ENCODE data around the gene LRRFIP2.

Gene LRRFIP2

GRCh38 chr3:37071921-37072320, 102.5 kb downstream of the LRRFIP2 start:
- H3K14ac ChIP-seq (ENCODE audit: low read length), result no peak overlapping the region
- H3K9me3 ChIP-seq (replicated peaks in 1 of 2; ENCODE audit: control insufficient read depth in 2 of 2, insufficient read depth in 1 of 2, low read depth in 1 of 2, low read length in 2 of 2), result no peaks in the 10 kb centered on the region
- H3K36me3 ChIP-seq (replicated peaks in 1 of 2; ENCODE audit: control insufficient read depth in 2 of 2, insufficient read depth in 2 of 2, low read length in 2 of 2), result peaks cover 0 to 56% of the 10 kb centered on the region in 2 donors
- no CpG with 5 or more reads among the region's 3 CpGs for WGBS, 2 donors (ENCODE audit: extremely low coverage in 2 of 2, insufficient read length in 2 of 2, insufficient replicate concordance in 1 of 2)
- no peak overlapping the region for H2AFZ ChIP-seq (ENCODE audit: low read length)
- no peak overlapping the region for H3K23ac ChIP-seq (ENCODE audit: low read depth, low read length, poor library complexity)
- H4K91ac ChIP-seq (ENCODE audit: low read depth, low read length, poor library complexity), result no peak overlapping the region
- H2BK12ac ChIP-seq (ENCODE audit: low read length), result no peak overlapping the region
- no peak overlapping the region for H2AK5ac ChIP-seq (ENCODE audit: low read depth, low read length)
- no peak overlapping the region for H3K4me2 ChIP-seq (ENCODE audit: insufficient read depth, low read length, poor library complexity, severe bottlenecking)
- no peak overlapping the region for H3K18ac ChIP-seq (ENCODE audit: low read length)
- H3K27ac ChIP-seq (replicated peaks; ENCODE audit: low read length), result no peak overlapping the region
- H2BK120ac ChIP-seq (ENCODE audit: low read depth, low read length), result no peak overlapping the region
- H4K8ac ChIP-seq (ENCODE audit: low read depth, low read length), result no peak overlapping the region
- H3K4ac ChIP-seq (ENCODE audit: low read length), result no peak overlapping the region
- H2BK15ac ChIP-seq (ENCODE audit: low read length), result no peak overlapping the region
- no peak overlapping the region for H3K9ac ChIP-seq (ENCODE audit: low read depth, low read length, poor library complexity)
- DNase-seq (ENCODE audit: low spot score), result no peak
- no peaks in the 10 kb centered on the region for H3K4me1 ChIP-seq (ENCODE audit: control insufficient read depth in 2 of 2, insufficient read depth in 1 of 2, low read depth in 1 of 2, low read length in 2 of 2)
- no peaks in the 10 kb centered on the region for H3K27me3 ChIP-seq (ENCODE audit: control insufficient read depth in 3 of 3, insufficient read depth in 3 of 3, low read depth in 1 of 3, low read length in 3 of 3)
- no peak overlapping the region for H3K4me3 ChIP-seq (ENCODE audit: low read length in 2 of 2)
- H3K79me1 ChIP-seq (ENCODE audit: low read depth, low read length), result no peaks in the 10 kb centered on the region
- no peak overlapping the region for H2BK5ac ChIP-seq (ENCODE audit: low read length)

- Histone ChIP-seq H2AK5ac (ENCODE audit: low read depth, low read length) (no peak overlapping the region), H3K23ac (ENCODE audit: low read depth, low read length, poor library complexity) (no peak overlapping the region), H2BK5ac (ENCODE audit: low read length) (no peak overlapping the region), H3K4me1 (ENCODE audit: control insufficient read depth in 2 of 2, insufficient read depth in 1 of 2, low read depth in 1 of 2, low read length in 2 of 2) (no peaks in the 10 kb centered on the region), H3K79me1 (ENCODE audit: low read depth, low read length) (no peaks in the 10 kb centered on the region), H3K14ac (ENCODE audit: low read length) (no peak overlapping the region), H2BK12ac (ENCODE audit: low read length) (no peak overlapping the region), H2BK15ac (ENCODE audit: low read length) (no peak overlapping the region), H3K4me2 (ENCODE audit: insufficient read depth, low read length, poor library complexity, severe bottlenecking) (no peak overlapping the region), H3K36me3 (replicated peaks in 1 of 2; ENCODE audit: control insufficient read depth in 2 of 2, insufficient read depth in 2 of 2, low read length in 2 of 2) (peaks cover 2 to 56% of the 10 kb centered on the region in 2 donors), H4K91ac (ENCODE audit: low read depth, low read length, poor library complexity) (no peak overlapping the region), H3K4ac (ENCODE audit: low read length) (no peak overlapping the region), H3K4me3 (ENCODE audit: low read length in 2 of 2) (no peak overlapping the region), H2AFZ (ENCODE audit: low read length) (no peak overlapping the region), H3K27ac (replicated peaks; ENCODE audit: low read length) (no peak overlapping the region), H2BK120ac (ENCODE audit: low read depth, low read length) (no peak overlapping the region), H3K9ac (ENCODE audit: low read depth, low read length, poor library complexity) (no peak overlapping the region), H4K8ac (ENCODE audit: low read depth, low read length) (no peak overlapping the region), H3K9me3 (replicated peaks in 1 of 2; ENCODE audit: control insufficient read depth in 2 of 2, insufficient read depth in 1 of 2, low read depth in 1 of 2, low read length in 2 of 2) (no peaks in the 10 kb centered on the region), H3K27me3 (ENCODE audit: control insufficient read depth in 3 of 3, insufficient read depth in 3 of 3, low read depth in 1 of 3, low read length in 3 of 3) (no peaks in the 10 kb centered on the region), H3K18ac (ENCODE audit: low read length) (no peak overlapping the region)
- WGBS, 2 donors (ENCODE audit: extremely low coverage in 2 of 2, insufficient read length in 2 of 2, insufficient replicate concordance in 1 of 2), result no CpG with 5 or more reads among the region's 1 CpG
- no peak for DNase-seq (ENCODE audit: low spot score)
Observed at GRCh38 chr3:37068031-37068430, 106.4 kb downstream of the LRRFIP2 start.

- Histone ChIP-seq H2AFZ (ENCODE audit: low read length) (no peak overlapping the region), H2BK120ac (ENCODE audit: low read depth, low read length) (no peak overlapping the region), H3K36me3 (replicated peaks in 1 of 2; ENCODE audit: control insufficient read depth in 2 of 2, insufficient read depth in 2 of 2, low read length in 2 of 2) (peaks cover 2 to 57% of the 10 kb centered on the region in 2 donors), H3K4me3 (ENCODE audit: low read length in 2 of 2) (no peak overlapping the region), H2BK15ac (ENCODE audit: low read length) (no peak overlapping the region), H3K4me2 (ENCODE audit: insufficient read depth, low read length, poor library complexity, severe bottlenecking) (no peak overlapping the region), H2BK5ac (ENCODE audit: low read length) (no peak overlapping the region), H2AK5ac (ENCODE audit: low read depth, low read length) (no peak overlapping the region), H4K91ac (ENCODE audit: low read depth, low read length, poor library complexity) (no peak overlapping the region), H3K9ac (ENCODE audit: low read depth, low read length, poor library complexity) (no peak overlapping the region), H3K4me1 (ENCODE audit: control insufficient read depth in 2 of 2, insufficient read depth in 1 of 2, low read depth in 1 of 2, low read length in 2 of 2) (no peaks in the 10 kb centered on the region), H3K14ac (ENCODE audit: low read length) (no peak overlapping the region), H2BK12ac (ENCODE audit: low read length) (no peak overlapping the region), H3K23ac (ENCODE audit: low read depth, low read length, poor library complexity) (no peak overlapping the region), H3K4ac (ENCODE audit: low read length) (no peak overlapping the region), H3K9me3 (replicated peaks in 1 of 2; ENCODE audit: control insufficient read depth in 2 of 2, insufficient read depth in 1 of 2, low read depth in 1 of 2, low read length in 2 of 2) (no peaks in the 10 kb centered on the region), H3K79me1 (ENCODE audit: low read depth, low read length) (no peaks in the 10 kb centered on the region), H3K27me3 (ENCODE audit: control insufficient read depth in 3 of 3, insufficient read depth in 3 of 3, low read depth in 1 of 3, low read length in 3 of 3) (no peaks in the 10 kb centered on the region), H3K27ac (replicated peaks; ENCODE audit: low read length) (no peak overlapping the region), H4K8ac (ENCODE audit: low read depth, low read length) (no peak overlapping the region), H3K18ac (ENCODE audit: low read length) (no peak overlapping the region)
- no peak for DNase-seq (ENCODE audit: low spot score)
- no CpG with 5 or more reads among the region's 3 CpGs for WGBS, 2 donors (ENCODE audit: extremely low coverage in 2 of 2, insufficient read length in 2 of 2, insufficient replicate concordance in 1 of 2)
Observed at GRCh38 chr3:37067577-37067976, 106.8 kb downstream of the LRRFIP2 start.

- Histone ChIP-seq H4K91ac (ENCODE audit: low read depth, low read length, poor library complexity) (no peak overlapping the region), H2BK15ac (ENCODE audit: low read length) (no peak overlapping the region), H2AFZ (ENCODE audit: low read length) (no peak overlapping the region), H3K4me3 (ENCODE audit: low read length in 2 of 2) (no peak overlapping the region), H2BK120ac (ENCODE audit: low read depth, low read length) (no peak overlapping the region), H3K27ac (replicated peaks; ENCODE audit: low read length) (no peak overlapping the region), H2BK5ac (ENCODE audit: low read length) (no peak overlapping the region), H3K4me1 (ENCODE audit: control insufficient read depth in 2 of 2, insufficient read depth in 1 of 2, low read depth in 1 of 2, low read length in 2 of 2) (no peaks in the 10 kb centered on the region), H3K18ac (ENCODE audit: low read length) (no peak overlapping the region), H3K14ac (ENCODE audit: low read length) (no peak overlapping the region), H2AK5ac (ENCODE audit: low read depth, low read length) (no peak overlapping the region), H4K8ac (ENCODE audit: low read depth, low read length) (no peak overlapping the region), H3K4ac (ENCODE audit: low read length) (no peak overlapping the region), H3K36me3 (replicated peaks in 1 of 2; ENCODE audit: control insufficient read depth in 2 of 2, insufficient read depth in 2 of 2, low read length in 2 of 2) (peaks cover 3 to 61% of the 10 kb centered on the region in 2 donors), H3K79me1 (ENCODE audit: low read depth, low read length) (no peaks in the 10 kb centered on the region), H3K27me3 (ENCODE audit: control insufficient read depth in 3 of 3, insufficient read depth in 3 of 3, low read depth in 1 of 3, low read length in 3 of 3) (no peaks in the 10 kb centered on the region), H2BK12ac (ENCODE audit: low read length) (no peak overlapping the region), H3K23ac (ENCODE audit: low read depth, low read length, poor library complexity) (no peak overlapping the region), H3K9me3 (replicated peaks in 1 of 2; ENCODE audit: control insufficient read depth in 2 of 2, insufficient read depth in 1 of 2, low read depth in 1 of 2, low read length in 2 of 2) (no peaks in the 10 kb centered on the region), H3K4me2 (ENCODE audit: insufficient read depth, low read length, poor library complexity, severe bottlenecking) (no peak overlapping the region), H3K9ac (ENCODE audit: low read depth, low read length, poor library complexity) (no peak overlapping the region)
- no peak for DNase-seq (ENCODE audit: low spot score)
- WGBS, 2 donors (ENCODE audit: extremely low coverage in 2 of 2, insufficient read length in 2 of 2, insufficient replicate concordance in 1 of 2), result no CpG with 5 or more reads among the region's 3 CpGs
Observed at GRCh38 chr3:37064747-37065146, 109.6 kb downstream of the LRRFIP2 start.
